VCaP (cell line): Measurements from ENCODE around the gene MFAP1.

ENCODE experiments used
- H3K27ac ChIP-seq: fragments of 450-650 bp; 2 replicates; pipeline ENCODE4 v1.5.1; 2017
- CTCF ChIP-seq: fragments of 450-650 bp; conservative IDR thresholded peaks from 2 replicates; pipeline ENCODE4 v1.5.1; 2017; ENCODE audit warnings: mild to moderate bottlenecking, moderate library complexity

MFAP1 gene

GRCh38 chr15:43800286-43801141 lies 24.0 kb downstream of the MFAP1 start, which contains the start of gene HYPK:
HYPK (plus strand) TSS chr15:43800599; CDS start chr15:43800623, 24 bp downstream.
- H3K27ac ChIP-seq = peak within 1 kb of the TSS; percentile 93
- no peak for TF ChIP-seq CTCF

GRCh38 chr15:43799945-43800285 lies 24.6 kb downstream of the MFAP1 start, which contains the start of gene SERINC4:
SERINC4 (minus strand) TSS chr15:43800220; CDS start chr15:43799986, 234 bp downstream.
- TF ChIP-seq CTCF = no peak
- peak within 1 kb of the TSS; percentile 93 for H3K27ac ChIP-seq

- peak overlapping the region; percentile 93 for H3K27ac ChIP-seq
- TF ChIP-seq CTCF = no peak
These were observed 25.1 kb downstream of the MFAP1 start for GRCh38 chr15:43799209-43799944.

GRCh38 chr15:43796566-43796965 lies 27.9 kb downstream of the MFAP1 start:
- no peak for TF ChIP-seq CTCF
- H3K27ac ChIP-seq = peak overlapping the region; percentile 93; the same call in 1 of the 2 replicates

- H3K27ac ChIP-seq = peak overlapping the region; percentile 93; the same call in 1 of the 2 replicates
- TF ChIP-seq CTCF = no peak
These were observed 28.5 kb downstream of the MFAP1 start for GRCh38 chr15:43795997-43796396.

GRCh38 chr15:43795197-43795596 lies 29.3 kb downstream of the MFAP1 start:
- H3K27ac ChIP-seq = peak overlapping the region; percentile 93
- TF ChIP-seq CTCF = no peak
